T-helper 17 cell (primary cell): Measurements from ENCODE around the gene LY9. TPM values are rescaled to one million over a fixed set of nuclear protein-coding genes. Genes with fewer than 3 reads are reported as not detected.

Experiments
- ATAC-seq: fragments of 150-1000 bp; cut with Tn5 transposase; 2 replicates; pipeline ENCODE4 v1.10.0; 2021; ENCODE audit warnings: mild to moderate bottlenecking, moderate library complexity
- DNase-seq, 3 donors: peaks; one replicate each; pipeline versions ENCODE4 v3.0.0 to v3.0.0-alpha.2; 2020 to 2021
- H3K9me3 ChIP-seq: one replicate; pipeline ENCODE4 v1.7.0; 2013; ENCODE audit warnings: low read length, mild to moderate bottlenecking; ENCODE audit not compliant: control insufficient read depth, poor library complexity, severe bottlenecking
- H3K27ac Mint-ChIP-seq: one replicate; pipeline ENCODE4 v1.8.0; 2022; ENCODE audit warnings: mild to moderate bottlenecking, moderate library complexity, mixed read lengths
- H3K27me3 Mint-ChIP-seq: one replicate; pipeline ENCODE4 v1.8.0; 2022; ENCODE audit warnings: mixed read lengths
- H3K36me3 Mint-ChIP-seq: one replicate; pipeline ENCODE4 v1.8.0; 2022; ENCODE audit warnings: low read depth, mixed read lengths
- H3K4me1 Mint-ChIP-seq: one replicate; pipeline ENCODE4 v1.8.0; 2022; ENCODE audit warnings: mild to moderate bottlenecking, mixed read lengths
- H3K4me3 Mint-ChIP-seq: one replicate; pipeline ENCODE4 v1.8.0; 2022; ENCODE audit warnings: mild to moderate bottlenecking, moderate library complexity, mixed read lengths
- total RNA-seq, 4 donors: library from RNA in 2 of 4; stranded (reverse) in 2 of 4; gene quantifications; one replicate each; pipeline ENCODE4 v1.2.3 and lab custom pipeline; 2022 to 2026

Gene LY9
- total RNA-seq, 2 donors from 2014 or later, result 96.6 to 124 TPM

- Mint-ChIP-seq H3K4me1 (peaks cover 45% of the 10 kb centered on the region), H3K27me3 (peaks cover 8% of the 10 kb centered on the region), H3K4me3 (peak overlapping the region; percentile 74), H3K27ac (peak overlapping the region; percentile 82), H3K36me3 (no peaks in the 10 kb centered on the region)
- no peak for DNase-seq
- ATAC-seq, result no peak
- H3K9me3 ChIP-seq, result no peaks in the 10 kb centered on the region
Observed at GRCh38 chr1:160838888-160839287, 42.9 kb downstream of the LY9 start.

GRCh38 chr1:160839746-160840145 lies 43.8 kb downstream of the LY9 start:
- DNase-seq (no peak), ATAC-seq (no peak)
- no peaks in the 10 kb centered on the region for H3K9me3 ChIP-seq
- Mint-ChIP-seq H3K36me3 (no peaks in the 10 kb centered on the region), H3K4me1 (peaks cover 42% of the 10 kb centered on the region), H3K4me3 (no peak overlapping the region), H3K27ac (peak overlapping the region; percentile 37), H3K27me3 (peaks cover 8% of the 10 kb centered on the region)

GRCh38 chr1:160841079-160841478 lies 45.1 kb downstream of the LY9 start:
- H3K9me3 ChIP-seq, result no peaks in the 10 kb centered on the region
- Mint-ChIP-seq H3K4me3 (no peak overlapping the region), H3K36me3 (no peaks in the 10 kb centered on the region), H3K4me1 (peaks cover 36% of the 10 kb centered on the region), H3K27me3 (peaks cover 8% of the 10 kb centered on the region), H3K27ac (no peak overlapping the region)
- DNase-seq (no peak), ATAC-seq (no peak)

GRCh38 chr1:160844447-160845232 lies 48.7 kb downstream of the LY9 start:
- DNase-seq (no peak), ATAC-seq (no peak)
- Mint-ChIP-seq H3K4me3 (no peak overlapping the region), H3K36me3 (no peaks in the 10 kb centered on the region), H3K27me3 (peaks cover 8% of the 10 kb centered on the region), H3K27ac (no peak overlapping the region), H3K4me1 (peaks cover 10% of the 10 kb centered on the region)
- H3K9me3 ChIP-seq, result no peaks in the 10 kb centered on the region

- Mint-ChIP-seq H3K4me3 (no peak overlapping the region), H3K36me3 (no peaks in the 10 kb centered on the region), H3K27me3 (peaks cover 8% of the 10 kb centered on the region), H3K27ac (no peak overlapping the region), H3K4me1 (peaks cover 9% of the 10 kb centered on the region)
- no peaks in the 10 kb centered on the region for H3K9me3 ChIP-seq
- DNase-seq (no peak), ATAC-seq (no peak)
Observed at GRCh38 chr1:160846281-160846680, 50.3 kb downstream of the LY9 start.

- Mint-ChIP-seq H3K36me3 (no peaks in the 10 kb centered on the region), H3K27me3 (no peaks in the 10 kb centered on the region), H3K4me1 (peaks cover 2% of the 10 kb centered on the region), H3K27ac (no peak overlapping the region), H3K4me3 (no peak overlapping the region)
- H3K9me3 ChIP-seq, result no peaks in the 10 kb centered on the region
- ATAC-seq (no peak), DNase-seq (no peak)
Observed at GRCh38 chr1:160850541-160850940, 54.6 kb downstream of the LY9 start.

- Mint-ChIP-seq H3K4me3 (no peak overlapping the region), H3K4me1 (peaks cover 2% of the 10 kb centered on the region), H3K27ac (no peak overlapping the region), H3K36me3 (no peaks in the 10 kb centered on the region), H3K27me3 (no peaks in the 10 kb centered on the region)
- DNase-seq, result no peak
- ATAC-seq, result no peak
- no peaks in the 10 kb centered on the region for H3K9me3 ChIP-seq
Observed at GRCh38 chr1:160850993-160851392, 55.0 kb downstream of the LY9 start.

- Mint-ChIP-seq H3K4me3 (no peak overlapping the region), H3K36me3 (no peaks in the 10 kb centered on the region), H3K27me3 (no peaks in the 10 kb centered on the region), H3K27ac (no peak overlapping the region), H3K4me1 (peaks cover 2% of the 10 kb centered on the region)
- ATAC-seq, result no peak
- no peak for DNase-seq
- H3K9me3 ChIP-seq, result no peaks in the 10 kb centered on the region
Observed at GRCh38 chr1:160853014-160853413, 57.0 kb downstream of the LY9 start.

GRCh38 chr1:160853754-160854153 lies 57.8 kb downstream of the LY9 start:
- H3K36me3 Mint-ChIP-seq, result no peaks in the 10 kb centered on the region
- H3K4me3 Mint-ChIP-seq, result no peak overlapping the region
- no peaks in the 10 kb centered on the region for H3K27me3 Mint-ChIP-seq
- peaks cover 2% of the 10 kb centered on the region for H3K4me1 Mint-ChIP-seq
- no peak overlapping the region for H3K27ac Mint-ChIP-seq
- DNase-seq (no peak), ATAC-seq (no peak)
- H3K9me3 ChIP-seq, result no peaks in the 10 kb centered on the region

GRCh38 chr1:160855181-160855981 lies 59.4 kb downstream of the LY9 start:
- H3K9me3 ChIP-seq, result no peaks in the 10 kb centered on the region
- no peak for DNase-seq
- Mint-ChIP-seq H3K27ac (no peak overlapping the region), H3K4me3 (no peak overlapping the region), H3K27me3 (no peaks in the 10 kb centered on the region), H3K4me1 (peaks cover 2% of the 10 kb centered on the region), H3K36me3 (no peaks in the 10 kb centered on the region)
- ATAC-seq, result peak; percentile 14

- no peak overlapping the region for H3K4me3 Mint-ChIP-seq
- peaks cover 9% of the 10 kb centered on the region for H3K4me1 Mint-ChIP-seq
- ATAC-seq (no peak), DNase-seq (no peak)
- H3K9me3 ChIP-seq, result no peaks in the 10 kb centered on the region
- H3K36me3 Mint-ChIP-seq, result no peaks in the 10 kb centered on the region
- no peak overlapping the region for H3K27ac Mint-ChIP-seq
- no peaks in the 10 kb centered on the region for H3K27me3 Mint-ChIP-seq
Observed at GRCh38 chr1:160858097-160858496, 62.1 kb downstream of the LY9 start.

- no peak overlapping the region for H3K27ac Mint-ChIP-seq
- DNase-seq (no peak), ATAC-seq (no peak)
- no peaks in the 10 kb centered on the region for H3K9me3 ChIP-seq
- H3K4me3 Mint-ChIP-seq, result peak overlapping the region; percentile 15
- H3K36me3 Mint-ChIP-seq, result no peaks in the 10 kb centered on the region
- peaks cover 9% of the 10 kb centered on the region for H3K4me1 Mint-ChIP-seq
- H3K27me3 Mint-ChIP-seq, result no peaks in the 10 kb centered on the region
Observed at GRCh38 chr1:160858507-160858906, 62.5 kb downstream of the LY9 start.

GRCh38 chr1:160859166-160859565 lies 63.2 kb downstream of the LY9 start:
- ATAC-seq (no peak), DNase-seq (no peak)
- Mint-ChIP-seq H3K4me1 (peaks cover 9% of the 10 kb centered on the region), H3K27ac (no peak overlapping the region), H3K27me3 (no peaks in the 10 kb centered on the region), H3K36me3 (no peaks in the 10 kb centered on the region), H3K4me3 (no peak overlapping the region)
- no peaks in the 10 kb centered on the region for H3K9me3 ChIP-seq
